Activated gamma-delta T cell treated with anti-CD3 and anti-CD28 coated beads, Interleukin-2, amount 50 U/mL, for 16 hours (primary cell): ENCODE data around the gene PAM16.

ENCODE experiments used
- DNase-seq: peaks from one replicate; pipeline ENCODE4 v3.0.0-alpha.2; 2020; ENCODE audit warnings: low read depth

The PAM16 gene

GRCh38 chr16:4298761-4299522, 52.2 kb downstream of the PAM16 start:
- no peak for DNase-seq

DNA sequence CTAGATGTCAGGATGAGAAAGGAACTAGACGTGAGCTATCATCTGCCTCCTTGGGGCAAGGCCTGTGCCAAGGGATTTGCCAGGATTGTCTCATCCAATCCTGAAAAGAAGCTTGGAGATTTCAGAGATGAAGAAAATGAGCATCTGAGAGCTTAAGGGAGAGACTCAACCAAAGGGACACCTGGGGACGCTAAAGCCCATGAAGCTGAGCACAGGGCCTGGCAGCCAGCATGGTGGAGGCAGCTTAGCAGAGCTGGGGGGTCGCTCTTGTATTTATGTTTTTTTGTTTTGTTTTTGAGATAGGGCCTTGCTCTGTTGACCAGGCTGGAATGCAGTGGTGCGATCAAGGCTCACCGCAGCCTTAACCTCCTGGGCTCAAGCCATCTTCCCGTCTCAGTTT, 53.6 kb downstream of the PAM16 start:
- no peak for DNase-seq

GRCh38 chr16:4295581-4295980, 55.5 kb downstream of the PAM16 start:
- DNase-seq, result no peak

- DNase-seq, result no peak
Observed at GRCh38 chr16:4293822-4294457, 57.2 kb downstream of the PAM16 start.

GRCh38 chr16:4293181-4293716, 57.9 kb downstream of the PAM16 start:
- no peak for DNase-seq

DNA sequence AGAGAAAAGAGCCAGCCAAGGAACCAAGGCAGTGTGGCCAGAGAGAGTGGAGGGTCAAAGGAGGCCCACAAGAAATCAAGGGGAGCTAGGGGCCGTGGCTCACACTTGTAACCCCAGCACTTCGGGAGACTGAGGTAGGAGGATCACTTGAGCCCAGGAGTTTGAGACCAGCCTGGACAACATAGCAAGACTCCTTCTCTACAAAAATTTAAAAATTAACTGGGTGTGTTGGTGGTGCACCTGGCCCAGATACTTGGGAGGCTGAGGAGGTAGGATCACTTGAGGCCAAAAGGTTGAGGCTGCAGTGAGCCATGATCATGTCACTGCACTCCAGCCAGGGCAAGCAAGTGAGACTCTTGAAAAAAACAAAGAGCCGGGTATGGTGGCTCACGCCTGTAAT, 59.4 kb downstream of the PAM16 start:
- no peak for DNase-seq
